CD14-positive monocyte (primary cell): ENCODE measurements around the gene TAF1L. TPM values are rescaled to one million over a fixed set of nuclear protein-coding genes. Genes with fewer than 3 reads are reported as not detected.

Experiments
- DNase-seq, 3 donors: peaks; one replicate each; pipeline ENCODE4 v3.0.0-alpha.2; 2011 to 2022
- H2AFZ ChIP-seq: 2 replicates; pipeline ENCODE4 v1.6.0; 2012; ENCODE audit warnings: mild to moderate bottlenecking, low read depth, low read length, inconsistent platforms; ENCODE audit not compliant: insufficient read depth, poor library complexity, severe bottlenecking
- H3K27ac ChIP-seq, 2 donors: 1 replicate in 1 of 2; 2 replicates in 1 of 2; pipeline ENCODE4 v1.5.1; 2012 to 2013; ENCODE audit warnings: low read length in 2 of 2, control low read depth in 1 of 2, inconsistent platforms in 1 of 2, low read depth in 1 of 2, mild to moderate bottlenecking in 1 of 2
- H3K27me3 ChIP-seq, 2 donors: one replicate each; pipeline versions ENCODE4 v1.6.0 to v1.6.1; 2011 to 2013; ENCODE audit warnings: low read length in 2 of 2; ENCODE audit not compliant: control insufficient read depth in 2 of 2, insufficient read depth in 2 of 2
- H3K36me3 ChIP-seq, 2 donors: replicated peaks in 1 of 2; 1 replicate in 1 of 2; 2 replicates in 1 of 2; pipeline versions ENCODE4 v1.5.1 to v1.6.1; 2012 to 2013; ENCODE audit warnings: low read length in 2 of 2, control low read depth in 1 of 2, inconsistent platforms in 1 of 2, mild to moderate bottlenecking in 1 of 2; ENCODE audit not compliant: insufficient read depth in 2 of 2, control insufficient read depth in 1 of 2
- H3K4me1 ChIP-seq, 2 donors: 1 replicate in 1 of 2; 2 replicates in 1 of 2; pipeline versions ENCODE4 v1.5.1 to v1.6.1; 2012 to 2013; ENCODE audit warnings: low read length in 2 of 2, control low read depth in 1 of 2, inconsistent platforms in 1 of 2, mild to moderate bottlenecking in 1 of 2, moderate library complexity in 1 of 2; ENCODE audit not compliant: insufficient read depth in 2 of 2, control insufficient read depth in 1 of 2
- H3K4me2 ChIP-seq: replicated peaks from 2 replicates; pipeline ENCODE3; 2012; ENCODE audit warnings: low read length, moderate library complexity, mild to moderate bottlenecking; ENCODE audit not compliant: poor library complexity, severe bottlenecking; ENCODE audit errors: extremely low read depth
- H3K4me3 ChIP-seq, 3 experiments: fragments of 200-600 bp in 1 of 3; sonication (generic) in 1 of 3; replicated peaks in 1 of 3; 1 replicate in 2 of 3; 2 replicates in 1 of 3; pipeline ENCODE4 v1.5.1; 2011 to 2013; ENCODE audit warnings: low read length in 3 of 3, mild to moderate bottlenecking in 3 of 3, control low read depth in 2 of 3, low read depth in 2 of 3, inconsistent platforms in 1 of 3, moderate library complexity in 1 of 3
- H3K79me2 ChIP-seq: 2 replicates; pipeline ENCODE4 v1.6.0; 2012; ENCODE audit warnings: mild to moderate bottlenecking, control low read depth, inconsistent platforms, low read length, moderate library complexity; ENCODE audit not compliant: insufficient read depth
- H3K9ac ChIP-seq: 2 replicates; pipeline ENCODE4 v1.6.0; 2017; ENCODE audit warnings: low read length, mild to moderate bottlenecking; ENCODE audit not compliant: insufficient read depth, poor library complexity, severe bottlenecking
- H3K9me3 ChIP-seq, 2 donors: replicated peaks in 1 of 2; 1 replicate in 1 of 2; 2 replicates in 1 of 2; pipeline versions ENCODE4 v1.5.1 to v1.6.1; 2012 to 2013; ENCODE audit warnings: low read length in 2 of 2, control low read depth in 1 of 2; ENCODE audit not compliant: control insufficient read depth in 1 of 2, insufficient read depth in 1 of 2
- H4K20me1 ChIP-seq: 2 replicates; pipeline ENCODE4 v1.6.0; 2012; ENCODE audit warnings: mild to moderate bottlenecking, low read length, control low read depth, moderate library complexity; ENCODE audit not compliant: insufficient read depth
- H3K27ac Mint-ChIP-seq, 7 donors: one replicate each; pipeline ENCODE4 v1.8.0; 2020; ENCODE audit warnings: mild to moderate bottlenecking in 7 of 7, mixed read lengths in 7 of 7, moderate library complexity in 6 of 7, inconsistent platforms in 2 of 7
- H3K27me3 Mint-ChIP-seq, 3 donors: one replicate each; pipeline ENCODE4 v1.8.0; 2021 to 2022; ENCODE audit warnings: low read depth in 3 of 3, mild to moderate bottlenecking in 3 of 3, mixed read lengths in 3 of 3, moderate library complexity in 3 of 3, inconsistent platforms in 1 of 3
- H3K36me3 Mint-ChIP-seq, 2 donors: one replicate each; pipeline ENCODE4 v1.8.0; 2020; ENCODE audit warnings: mixed read lengths in 2 of 2, inconsistent platforms in 1 of 2, mild to moderate bottlenecking in 1 of 2
- H3K4me1 Mint-ChIP-seq: one replicate; pipeline ENCODE4 v1.8.0; 2020; ENCODE audit warnings: mild to moderate bottlenecking, mixed read lengths
- H3K4me3 Mint-ChIP-seq, 2 donors: one replicate each; pipeline ENCODE4 v1.8.0; 2020; ENCODE audit warnings: mild to moderate bottlenecking in 2 of 2, mixed read lengths in 2 of 2, moderate library complexity in 1 of 2
- H3K9me3 Mint-ChIP-seq, 7 donors: one replicate each; pipeline ENCODE4 v1.8.0; 2020 to 2022; ENCODE audit warnings: mixed read lengths in 7 of 7, mild to moderate bottlenecking in 6 of 7, moderate library complexity in 6 of 7, inconsistent platforms in 2 of 7
- WGBS: methylation state at CpG from one replicate; pipeline ENCODE4 v1.1.5; 2013; ENCODE audit warnings: missing lambda C conversion rate; ENCODE audit not compliant: insufficient coverage; 5-methylcytosine and 5-hydroxymethylcytosine counted together
- intact Hi-C, 2 donors: fragments of 100-400 bp; cut with micrococcal nuclease; formaldehyde crosslinking; loops; one replicate each; pipeline versions ENCODE4 v1.15.0 to v1.15.1; 2023
- polyA plus RNA-seq, 3 donors: library from polyadenylated mRNA; depleted of rRNA in 1 of 3; unstranded in 2 of 3; stranded (reverse) in 1 of 3; fragments of 300-500 nt in 2 of 3; fragments of >200 nt in 1 of 3; fragmentation: Illumina TruSeq in 2 of 3; gene quantifications; 1 replicate in 2 of 3; 2 replicates in 1 of 3; pipeline ENCODE4 v1.2.3, GENCODE V29; 2012 to 2021
- TF ChIP-seq, protein P1 (sequence below): fragments of 200-600 bp; IDR thresholded peaks from one replicate; pipeline ENCODE4 v1.8.0; 2022; ENCODE audit warnings: antibody characterized with exemption, mild to moderate bottlenecking

TAF1L gene
- polyA plus RNA-seq, 3 donors: 0.01 TPM; not detected in 2

DNA sequence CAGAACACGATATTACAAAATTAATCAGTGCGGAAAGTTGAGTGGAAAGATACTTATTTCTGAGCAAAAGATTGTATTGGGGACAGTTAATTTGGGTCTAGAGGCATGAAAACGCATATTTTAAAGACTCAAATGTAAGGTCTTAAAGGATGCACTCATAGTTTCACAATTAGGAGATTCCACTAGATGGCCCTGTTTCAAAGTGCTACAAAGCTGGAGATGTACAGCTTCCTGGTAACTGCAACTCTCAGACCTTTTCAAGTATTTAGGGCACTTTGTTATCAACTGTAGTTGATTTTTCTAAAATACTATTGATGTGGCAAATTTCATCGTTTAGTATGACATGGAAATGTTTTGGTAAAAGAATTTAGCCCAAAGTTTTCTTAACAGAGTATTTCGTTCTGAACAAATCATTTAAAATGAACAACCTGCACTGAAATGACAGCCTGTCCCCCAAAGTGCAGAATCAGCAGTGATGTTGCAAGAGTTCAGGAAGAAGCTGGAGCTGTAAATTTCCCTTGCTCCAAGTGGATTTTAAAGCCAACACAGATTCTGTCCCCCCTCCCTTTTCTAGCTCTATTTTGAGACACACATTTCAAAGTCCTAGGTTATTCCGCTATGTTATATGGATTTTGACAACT is 46.3 kb downstream of the TAF1L start:
- Histone ChIP-seq H3K4me1 (no peaks in the 10 kb centered on the region), H3K9me3 (no peaks in the 10 kb centered on the region), H3K27me3 (peaks cover 3 to 7% of the 10 kb centered on the region in 2 donors), H3K4me2 (no peak overlapping the region), H3K36me3 (no peaks in the 10 kb centered on the region), H3K27ac (no peak overlapping the region), H3K9ac (no peak overlapping the region), H3K4me3 (no peak overlapping the region), H4K20me1 (no peaks in the 10 kb centered on the region), H2AFZ (no peak overlapping the region), H3K79me2 (no peaks in the 10 kb centered on the region)
- Mint-ChIP-seq H3K27me3 (peaks cover 10 to 30% (median 13%) of the 10 kb centered on the region in 3 donors), H3K36me3 (no peaks in the 10 kb centered on the region), H3K27ac (no peak overlapping the region), H3K4me3 (no peak overlapping the region), H3K9me3 (no peaks in the 10 kb centered on the region), H3K4me1 (no peaks in the 10 kb centered on the region)
- TF ChIP-seq, protein P1, sequence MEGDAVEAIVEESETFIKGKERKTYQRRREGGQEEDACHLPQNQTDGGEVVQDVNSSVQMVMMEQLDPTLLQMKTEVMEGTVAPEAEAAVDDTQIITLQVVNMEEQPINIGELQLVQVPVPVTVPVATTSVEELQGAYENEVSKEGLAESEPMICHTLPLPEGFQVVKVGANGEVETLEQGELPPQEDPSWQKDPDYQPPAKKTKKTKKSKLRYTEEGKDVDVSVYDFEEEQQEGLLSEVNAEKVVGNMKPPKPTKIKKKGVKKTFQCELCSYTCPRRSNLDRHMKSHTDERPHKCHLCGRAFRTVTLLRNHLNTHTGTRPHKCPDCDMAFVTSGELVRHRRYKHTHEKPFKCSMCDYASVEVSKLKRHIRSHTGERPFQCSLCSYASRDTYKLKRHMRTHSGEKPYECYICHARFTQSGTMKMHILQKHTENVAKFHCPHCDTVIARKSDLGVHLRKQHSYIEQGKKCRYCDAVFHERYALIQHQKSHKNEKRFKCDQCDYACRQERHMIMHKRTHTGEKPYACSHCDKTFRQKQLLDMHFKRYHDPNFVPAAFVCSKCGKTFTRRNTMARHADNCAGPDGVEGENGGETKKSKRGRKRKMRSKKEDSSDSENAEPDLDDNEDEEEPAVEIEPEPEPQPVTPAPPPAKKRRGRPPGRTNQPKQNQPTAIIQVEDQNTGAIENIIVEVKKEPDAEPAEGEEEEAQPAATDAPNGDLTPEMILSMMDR: peak; percentile 38
- no peak for DNase-seq
- intact Hi-C loops: no loop called here
- 10% methylated on average over 1 of the region's 6 CpGs for WGBS

DNA sequence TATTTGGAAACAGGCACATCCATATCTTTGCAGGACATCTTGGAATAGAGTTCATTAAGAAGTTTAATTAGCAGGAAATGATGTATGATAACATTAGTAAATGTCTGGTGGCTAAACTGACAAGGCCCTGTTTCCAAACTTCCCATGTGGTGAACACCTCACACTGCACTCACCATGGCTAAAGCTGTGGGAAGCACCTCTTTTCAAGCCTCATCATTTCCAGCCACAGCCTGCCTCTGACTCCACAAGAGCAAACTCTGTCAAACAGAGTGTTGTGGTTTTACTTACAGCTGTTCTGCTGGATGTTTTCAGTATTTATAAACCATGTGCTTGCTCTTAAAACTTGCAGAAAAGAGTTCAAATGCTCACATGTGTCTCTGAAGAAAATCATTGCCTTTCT is 47.6 kb downstream of the TAF1L start:
- Histone ChIP-seq H3K36me3 (no peaks in the 10 kb centered on the region), H3K4me1 (no peaks in the 10 kb centered on the region), H4K20me1 (no peaks in the 10 kb centered on the region), H2AFZ (no peak overlapping the region), H3K4me2 (no peak overlapping the region), H3K9me3 (no peaks in the 10 kb centered on the region), H3K27ac (no peak overlapping the region), H3K9ac (no peak overlapping the region), H3K79me2 (no peaks in the 10 kb centered on the region), H3K4me3 (no peak overlapping the region), H3K27me3 (peaks cover 3 to 7% of the 10 kb centered on the region in 2 donors)
- Mint-ChIP-seq H3K36me3 (no peaks in the 10 kb centered on the region), H3K4me3 (no peak overlapping the region), H3K4me1 (no peaks in the 10 kb centered on the region), H3K9me3 (no peaks in the 10 kb centered on the region), H3K27me3 (peaks cover 10 to 28% (median 15%) of the 10 kb centered on the region in 3 donors), H3K27ac (no peak overlapping the region)
- TF ChIP-seq, protein P1: no peak
- DNase-seq: no peak
- intact Hi-C loops: no loop called here
